GM21576 (cell line): ENCODE results near the gene RBFOX2.

Experiments used
- ATAC-seq: cut with Tn5 transposase; IDR thresholded peaks from one replicate; pipeline ENCODE4 v1.9.1; 2021; ENCODE audit warnings: mild to moderate bottlenecking, moderate library complexity; ENCODE audit not compliant: unreplicated experiment

The RBFOX2 gene

DNA sequence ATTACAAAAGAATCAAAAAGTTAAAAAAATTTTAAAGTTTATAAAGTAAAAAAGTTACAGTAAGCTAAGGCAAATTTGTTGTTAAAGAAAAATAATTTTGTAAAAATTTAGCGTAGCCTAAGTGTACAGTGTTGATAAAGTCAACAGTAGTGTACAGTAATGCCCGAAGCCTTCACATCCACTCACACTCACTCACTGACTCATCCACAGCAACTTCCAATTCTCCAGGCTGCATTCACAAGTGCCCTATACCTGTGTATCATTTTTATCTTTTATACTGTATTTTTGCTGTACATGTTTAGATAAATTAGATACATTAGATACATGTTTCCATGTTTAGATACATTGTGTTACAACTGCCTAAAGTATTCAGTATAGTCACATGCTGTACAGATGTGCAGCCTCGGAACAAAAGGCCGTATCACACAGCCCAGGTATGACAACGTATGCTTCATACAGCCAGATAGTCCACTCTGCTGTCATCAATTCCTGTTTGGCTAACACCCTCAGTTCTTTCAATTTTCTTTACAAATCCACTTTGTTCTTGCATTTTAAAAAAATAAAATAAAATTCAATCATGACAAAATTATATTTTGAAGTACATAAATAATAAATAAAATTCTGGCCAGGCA, 80.7 kb downstream of the RBFOX2 start:
- no peak for ATAC-seq

GRCh38 chr22:35944458-35944857, 84.2 kb downstream of the RBFOX2 start:
- no peak for ATAC-seq

DNA sequence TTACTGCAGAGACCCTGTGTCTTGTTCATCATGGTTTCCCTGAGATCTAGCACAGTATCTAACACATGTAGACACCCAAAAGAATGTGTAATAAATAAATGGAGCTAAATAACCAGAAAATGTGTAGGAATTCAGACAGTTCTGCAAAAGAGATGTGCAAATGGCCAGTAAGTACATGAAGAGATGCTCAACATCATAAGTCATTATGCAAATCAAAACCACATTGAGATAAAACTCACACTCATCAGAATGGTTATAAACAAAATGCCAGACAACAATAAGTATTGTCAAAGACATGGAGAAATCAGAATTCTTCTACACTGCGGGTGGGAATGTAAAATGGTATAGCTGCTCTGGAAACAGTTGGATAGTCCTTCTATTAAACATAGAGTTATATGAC, 88.5 kb downstream of the RBFOX2 start:
- no peak for ATAC-seq

- ATAC-seq = no peak
These were observed 90.4 kb downstream of the RBFOX2 start for GRCh38 chr22:35938226-35938625.

DNA sequence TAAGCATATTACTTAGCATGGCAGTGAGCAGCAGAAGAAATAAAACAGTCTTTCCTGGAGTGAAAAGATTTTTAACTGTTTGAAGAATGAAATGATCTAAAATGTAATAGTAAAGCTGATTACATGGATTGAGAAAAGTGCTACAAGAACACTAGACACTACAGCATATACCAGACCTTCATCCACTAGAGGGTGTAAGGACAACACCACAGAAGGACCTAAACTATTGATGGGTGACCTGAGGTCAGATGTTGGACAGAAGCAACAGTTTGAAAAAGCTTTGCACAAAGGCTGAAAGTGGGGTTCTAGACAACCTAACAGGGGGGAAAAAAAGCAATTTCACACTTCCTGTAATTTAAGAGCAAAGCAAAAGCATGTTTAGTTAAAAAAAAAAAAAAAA, 97.7 kb downstream of the RBFOX2 start:
- ATAC-seq = no peak

DNA sequence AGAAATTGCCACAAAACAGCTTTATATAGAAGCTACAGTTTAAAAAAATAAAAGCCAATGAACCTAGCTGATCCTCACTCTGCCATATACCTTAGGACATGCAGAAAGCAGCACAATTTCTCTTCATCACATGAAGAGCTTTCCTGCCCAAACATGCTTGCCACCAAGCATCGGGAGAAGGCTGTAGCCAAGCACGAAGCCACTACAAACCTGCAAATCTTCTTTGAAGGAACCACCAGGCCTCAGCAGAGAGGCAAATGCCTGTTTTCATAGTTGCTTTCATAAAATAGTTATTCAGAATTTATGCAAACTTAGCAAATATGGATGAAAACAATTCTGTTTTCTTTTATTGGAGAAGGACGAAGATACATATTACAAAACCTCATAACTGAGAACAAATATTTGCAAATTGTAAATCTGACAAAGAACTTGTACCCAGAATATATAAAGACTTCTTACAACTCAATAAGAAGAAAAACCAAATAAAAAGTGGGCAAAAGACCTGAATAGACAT, 100.3 kb downstream of the RBFOX2 start:
- no peak for ATAC-seq

DNA sequence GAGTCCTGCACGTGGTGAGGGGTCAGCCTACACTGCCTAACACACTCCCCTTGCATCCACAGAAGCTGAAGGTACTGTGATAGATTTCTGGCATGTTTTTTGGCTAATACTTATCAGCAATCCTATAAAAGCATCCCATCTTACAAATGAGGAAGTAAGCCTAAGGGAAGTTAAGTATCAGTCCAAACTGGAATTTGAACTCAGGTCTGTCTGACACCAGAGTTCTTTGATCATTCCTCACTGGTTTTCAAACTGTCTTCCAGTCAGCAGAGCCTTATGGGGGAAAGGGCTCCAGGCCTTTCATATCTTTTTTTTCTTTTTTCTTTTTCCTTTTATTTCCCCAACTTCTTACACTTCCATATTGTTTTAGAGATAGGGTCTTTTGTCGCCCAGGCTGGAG, 105.6 kb downstream of the RBFOX2 start:
- no peak for ATAC-seq

- no peak for ATAC-seq
These were observed 106.8 kb downstream of the RBFOX2 start for GRCh38 chr22:35921777-35922176.

- no peak for ATAC-seq
These were observed 107.6 kb downstream of the RBFOX2 start for GRCh38 chr22:35921044-35921443.

DNA sequence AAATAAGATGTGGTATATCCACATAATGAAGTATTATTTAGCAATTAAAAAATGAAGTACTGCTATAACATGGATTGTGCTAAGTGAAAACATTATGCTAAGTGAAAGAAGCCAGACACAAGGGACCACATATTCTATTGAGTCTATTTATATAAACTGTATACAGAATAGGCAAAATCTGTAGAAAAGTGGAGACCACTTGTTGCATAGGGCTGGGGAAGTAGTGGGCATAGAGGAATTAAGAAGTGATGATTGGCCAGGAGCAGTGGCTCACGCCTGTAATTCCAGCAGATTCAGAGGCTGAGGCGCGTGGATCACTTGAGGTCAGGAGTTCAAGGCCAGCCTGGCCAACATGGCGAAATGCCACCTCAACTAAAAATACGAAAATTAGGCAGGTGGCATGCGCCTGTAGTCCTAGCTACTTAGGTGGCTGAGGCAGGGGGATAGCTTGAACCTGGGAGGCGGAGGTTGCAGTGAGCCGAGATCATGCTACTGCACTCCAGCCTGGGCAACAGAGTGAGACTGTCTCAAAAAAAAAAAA, 109.6 kb downstream of the RBFOX2 start:
- no peak for ATAC-seq

- ATAC-seq = no peak
These were observed 110.2 kb downstream of the RBFOX2 start for GRCh38 chr22:35918456-35918855.

DNA sequence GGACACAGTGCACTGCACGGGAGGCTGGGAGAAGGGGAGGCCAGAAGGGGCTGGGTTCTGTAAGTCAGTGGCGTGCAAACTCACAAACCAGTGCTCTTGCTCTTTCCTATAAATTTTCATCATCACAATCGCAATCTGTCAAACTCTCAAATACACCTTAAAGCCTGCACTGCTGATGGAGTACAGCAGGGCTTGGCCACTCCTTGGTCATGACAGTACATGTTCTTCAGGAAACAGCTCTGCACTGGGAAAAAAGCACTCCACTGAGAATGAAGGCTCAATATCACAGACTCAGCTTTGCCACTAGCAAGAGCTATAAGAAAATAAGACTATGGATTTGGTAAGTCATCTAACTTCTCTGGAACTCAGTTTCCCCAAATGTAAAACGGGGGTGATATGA, 111.0 kb downstream of the RBFOX2 start:
- no peak for ATAC-seq

DNA sequence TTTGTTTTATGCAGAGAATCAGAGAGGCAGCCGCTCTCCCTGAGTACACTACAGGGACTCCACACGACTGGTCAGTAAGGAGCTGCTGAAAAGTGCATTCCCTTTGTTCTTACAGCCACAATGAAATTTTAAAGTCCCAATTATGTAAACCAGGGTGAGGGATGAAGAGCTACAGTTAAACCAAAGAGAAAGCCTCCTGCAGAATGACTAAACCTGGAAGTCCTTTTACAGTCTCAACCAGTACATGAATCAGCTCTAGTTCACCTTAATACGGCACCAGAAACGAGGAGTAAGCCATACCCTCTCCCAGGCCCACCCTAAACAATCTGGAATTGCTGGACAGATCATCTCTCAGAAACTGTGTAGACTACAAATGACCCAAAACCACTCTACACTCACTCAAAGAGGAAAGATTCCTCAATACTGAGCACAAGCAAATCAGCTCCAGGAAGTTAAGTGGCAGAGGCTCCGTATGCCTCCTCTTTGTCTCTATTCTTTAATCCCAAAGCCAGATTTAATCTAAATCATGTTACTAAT, 113.1 kb downstream of the RBFOX2 start:
- no peak for ATAC-seq

DNA sequence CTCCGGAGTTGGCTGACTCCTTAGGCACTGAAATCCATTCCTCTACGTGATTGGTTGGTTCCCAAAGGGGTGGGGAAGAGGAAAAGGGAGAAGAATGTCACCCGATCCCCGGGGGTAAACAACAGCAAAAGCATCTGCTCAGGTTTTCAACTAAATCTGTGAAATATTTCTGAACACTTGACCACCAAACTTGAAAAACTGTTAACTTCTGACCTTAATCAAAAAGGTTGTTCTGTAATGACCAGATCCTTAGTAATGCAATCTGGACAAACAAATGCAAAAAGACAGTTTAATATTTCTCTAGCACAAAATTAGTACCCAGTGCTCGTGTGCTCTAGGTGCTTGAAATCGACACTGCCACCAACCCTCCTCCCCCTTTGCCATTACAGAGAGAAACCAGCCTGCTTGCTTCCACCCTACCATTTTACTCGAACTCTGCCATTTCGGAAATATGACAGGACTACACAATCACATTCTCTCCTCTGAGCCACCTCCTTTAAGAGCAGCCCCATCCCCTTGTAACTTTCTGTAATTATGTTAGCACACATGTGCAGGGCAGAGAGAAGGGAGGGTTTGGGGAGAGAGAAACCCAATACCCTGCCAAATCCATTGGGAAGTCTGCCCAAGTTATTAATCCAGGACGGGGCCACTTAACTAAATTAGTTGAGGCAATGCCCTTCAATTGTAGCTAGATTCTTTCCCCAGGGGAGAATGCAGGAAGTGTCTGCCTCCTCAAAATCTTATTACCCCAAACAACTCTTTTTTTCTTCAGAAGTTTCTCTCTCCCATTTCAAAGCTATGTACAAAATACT, 113.8 kb downstream of the RBFOX2 start:
- no peak for ATAC-seq

DNA sequence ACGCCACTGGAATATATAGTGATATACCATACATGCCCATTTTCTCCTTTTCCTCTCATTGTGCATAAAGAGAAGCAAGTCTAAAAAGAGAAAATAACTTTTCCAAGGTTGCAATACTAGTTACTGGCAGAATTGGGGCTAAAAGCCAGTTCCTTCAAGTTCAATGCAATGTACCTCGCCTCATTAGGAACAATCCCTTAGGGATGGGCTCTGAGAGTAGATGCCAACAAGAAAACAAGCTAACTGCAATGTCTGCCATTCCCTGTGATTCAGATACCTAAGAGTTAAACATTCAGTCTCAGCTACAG, 114.3 kb downstream of the RBFOX2 start:
- ATAC-seq = no peak

GRCh38 chr22:35913925-35914324, 114.7 kb downstream of the RBFOX2 start:
- ATAC-seq = no peak

GRCh38 chr22:35912658-35913057, 116.0 kb downstream of the RBFOX2 start:
- no peak for ATAC-seq

DNA sequence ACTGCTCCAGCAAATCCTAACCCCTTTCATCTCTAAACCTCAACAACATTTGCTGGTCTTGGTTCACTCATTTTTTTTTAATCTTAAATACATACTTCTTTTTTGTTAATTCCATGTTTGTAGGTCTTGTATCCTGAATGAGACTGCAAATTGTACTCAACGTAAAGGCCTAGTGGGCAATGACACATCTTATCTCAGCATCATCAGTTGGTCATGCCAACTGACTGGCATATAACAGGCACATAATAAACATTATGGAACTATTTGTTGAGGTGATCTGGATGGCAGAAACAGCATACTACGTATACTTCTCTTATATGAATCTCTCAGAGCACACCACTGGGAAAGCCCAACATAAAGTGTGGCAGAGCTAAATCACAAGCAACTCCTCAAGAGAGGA, 116.7 kb downstream of the RBFOX2 start:
- ATAC-seq = no peak

DNA sequence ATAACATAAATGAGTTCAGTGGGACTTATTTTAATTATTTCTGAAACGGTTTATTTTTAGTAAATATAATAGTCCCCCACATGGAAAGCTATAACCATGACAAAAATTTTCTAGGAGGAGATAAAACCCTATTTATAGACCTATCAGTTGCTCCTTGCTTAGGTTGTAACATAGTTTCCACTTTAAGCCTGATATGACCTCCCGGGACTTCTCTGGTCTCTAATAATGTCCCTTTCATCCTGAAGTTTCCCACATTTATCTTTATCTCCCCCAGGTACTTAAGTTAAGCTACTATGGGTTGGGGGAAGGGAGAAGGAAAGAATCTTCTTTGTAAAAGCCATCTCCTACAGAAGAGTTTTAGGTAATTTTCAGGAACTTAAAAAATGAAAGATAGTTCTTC, 117.7 kb downstream of the RBFOX2 start:
- no peak for ATAC-seq

DNA sequence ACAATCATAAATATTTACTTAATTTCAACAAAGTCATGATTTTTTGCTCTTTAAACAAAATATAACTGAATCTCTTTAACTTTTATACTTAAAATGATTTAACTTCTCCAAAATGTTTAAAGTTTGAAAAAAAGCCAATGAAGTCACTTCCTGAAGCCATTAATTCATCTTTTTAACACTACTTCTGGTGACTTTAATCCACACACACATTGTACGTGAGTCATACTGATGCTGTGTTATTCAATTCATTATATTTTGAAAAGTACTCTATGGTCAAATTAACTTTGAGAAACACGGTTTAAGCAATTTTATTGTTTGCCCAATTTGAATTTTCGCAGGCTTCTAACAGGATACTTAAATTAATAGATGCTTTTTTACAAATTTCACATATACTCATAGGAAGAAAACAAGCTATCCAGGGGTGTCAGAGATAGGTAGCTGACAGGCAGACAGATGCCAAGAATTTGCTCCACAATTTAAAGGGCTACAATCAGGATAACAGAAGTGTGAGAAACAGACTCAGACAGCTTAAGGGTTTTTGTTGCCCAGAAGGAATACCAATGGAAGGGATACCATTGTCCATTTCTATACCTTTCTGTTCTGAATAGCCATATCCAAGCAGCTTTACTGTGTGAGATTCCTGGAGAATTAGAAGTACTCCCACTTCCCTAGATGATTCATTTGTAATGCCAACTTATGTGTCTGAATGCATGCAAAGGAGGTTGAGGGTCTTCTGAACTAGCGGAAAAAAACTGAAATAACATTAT, 118.4 kb downstream of the RBFOX2 start:
- ATAC-seq = no peak

GRCh38 chr22:35905894-35906293, 122.7 kb downstream of the RBFOX2 start:
- no peak for ATAC-seq
